Left kidney (tissue), 2 donors: Measurements from ENCODE around the gene ERCC2. TPM values are rescaled to one million over a fixed set of nuclear protein-coding genes. Genes with fewer than 3 reads are reported as not detected.
"Not testable (repeated sequence)": the region's sequence is repeated elsewhere in the genome, so short reads cannot be mapped to it uniquely, and the experiment has no call there.

ENCODE experiments used
- DNase-seq: peaks from one replicate; pipeline ENCODE4 v3.0.0-alpha.2; 2013
- polyA plus RNA-seq: library from polyadenylated mRNA; unstranded; fragments of 120-200 nt; gene quantifications from one replicate; pipeline ENCODE4 v1.2.1, GENCODE V29; 2013; ENCODE audit not compliant: insufficient read length

The ERCC2 gene
- polyA plus RNA-seq, 1 donor: 38.0 TPM

DNA sequence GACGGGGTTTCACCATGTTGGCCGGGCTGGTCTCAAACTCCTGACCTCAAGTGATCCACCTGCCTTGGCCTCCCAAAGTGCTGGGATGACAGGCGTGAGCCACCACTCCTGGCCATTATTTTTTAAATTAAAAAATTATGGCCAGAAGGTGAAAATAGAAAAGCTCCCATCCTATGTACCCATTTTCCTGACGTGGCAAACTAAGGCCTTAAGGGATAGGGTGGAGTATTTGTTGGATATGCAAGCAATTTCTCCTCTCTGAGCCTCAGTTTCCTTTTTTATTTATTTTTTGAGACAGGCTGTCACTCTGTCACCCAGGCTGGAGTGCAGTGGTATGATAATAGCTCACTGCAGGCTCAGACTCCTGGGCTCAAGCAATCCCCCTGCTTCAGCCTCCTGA, 35.5 kb downstream of the ERCC2 start:
- DNase-seq: not testable (repeated sequence)

DNA sequence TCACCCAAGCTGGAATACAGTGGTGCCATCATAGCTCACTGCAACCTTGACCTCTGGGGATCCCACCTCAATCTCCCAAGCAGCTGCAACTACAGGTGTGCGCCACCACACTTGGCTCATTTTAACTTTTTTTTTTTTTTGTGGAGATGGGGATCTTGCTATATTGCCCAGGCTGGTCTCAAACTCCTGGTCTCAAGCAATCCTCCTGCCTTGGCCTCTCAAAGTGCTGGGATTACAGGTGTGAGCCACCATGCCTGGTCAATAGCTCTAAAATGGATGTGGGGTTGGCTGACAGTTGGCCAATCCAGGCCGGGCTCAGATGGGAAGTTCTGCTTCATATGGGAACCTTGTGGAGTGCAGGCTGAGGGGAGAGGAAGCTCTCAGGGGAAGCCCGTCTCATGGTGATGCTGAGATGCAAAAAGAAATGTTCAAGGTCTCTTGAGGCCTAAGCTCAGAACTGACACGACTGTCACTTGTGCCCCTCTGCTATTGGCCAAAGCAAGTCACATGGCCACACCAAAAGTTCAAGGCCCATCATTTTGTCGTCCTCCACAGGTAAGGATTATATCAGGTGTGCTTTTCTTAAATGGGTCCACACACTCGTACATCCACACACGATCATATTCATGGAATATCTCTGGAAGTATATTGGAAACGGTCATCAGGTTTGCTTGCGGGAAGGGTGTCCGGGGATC, 36.6 kb downstream of the ERCC2 start:
- no peak for DNase-seq

DNA sequence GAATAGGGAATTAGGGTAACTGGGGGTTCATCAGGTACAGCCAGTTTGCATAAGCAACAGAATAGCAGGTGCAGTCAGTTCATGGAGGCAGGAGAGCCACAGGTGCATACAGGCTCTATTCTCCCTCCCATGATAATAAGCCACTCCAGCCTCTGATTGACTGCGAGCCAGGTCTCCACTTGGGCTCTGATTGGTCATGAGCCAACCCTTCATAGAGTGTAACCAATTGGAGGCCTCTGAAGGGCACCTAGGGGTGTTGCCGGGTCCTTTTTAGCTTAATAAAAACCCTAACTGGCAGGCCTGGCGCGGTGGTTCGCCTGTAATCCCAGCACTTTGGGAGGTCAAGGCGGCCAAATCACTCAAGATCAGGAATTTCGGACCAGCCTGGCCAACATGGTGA, 39.0 kb downstream of the ERCC2 start:
- no peak for DNase-seq

DNA sequence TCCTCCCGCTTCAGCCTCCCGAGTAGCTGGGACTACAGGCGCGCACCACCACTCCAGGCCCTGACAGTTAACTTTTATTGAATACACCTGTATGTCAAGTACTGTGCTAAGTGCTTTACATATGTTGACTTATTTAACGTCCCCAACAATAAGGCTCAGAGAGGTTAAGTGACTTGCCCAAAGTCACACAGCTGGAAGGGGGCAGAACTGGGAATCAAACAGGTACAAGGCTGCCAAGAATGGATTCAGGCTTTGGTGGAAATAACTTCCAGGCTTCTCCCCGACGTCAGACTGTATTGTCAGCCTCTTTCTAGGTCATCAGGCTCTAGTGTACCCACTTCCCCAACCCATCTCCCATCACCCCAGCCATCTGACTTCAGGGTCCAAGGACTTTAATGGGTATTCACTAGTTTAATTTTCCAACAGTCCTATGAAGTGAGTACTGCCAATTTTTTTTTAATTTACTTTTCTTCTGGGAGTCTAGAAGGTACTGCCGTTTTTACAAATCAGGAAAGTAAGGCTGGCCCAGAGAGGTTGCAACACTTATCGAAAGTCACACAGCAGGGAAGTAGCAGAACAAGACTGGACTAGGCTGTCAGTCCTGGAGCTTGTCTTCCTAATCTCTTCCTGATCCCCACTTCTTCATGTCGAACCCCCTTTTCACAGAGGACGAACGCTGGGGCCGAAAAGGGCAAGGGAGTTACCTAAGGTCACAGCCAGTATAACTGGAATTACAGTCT, 42.8 kb downstream of the ERCC2 start:
- no peak for DNase-seq

DNA sequence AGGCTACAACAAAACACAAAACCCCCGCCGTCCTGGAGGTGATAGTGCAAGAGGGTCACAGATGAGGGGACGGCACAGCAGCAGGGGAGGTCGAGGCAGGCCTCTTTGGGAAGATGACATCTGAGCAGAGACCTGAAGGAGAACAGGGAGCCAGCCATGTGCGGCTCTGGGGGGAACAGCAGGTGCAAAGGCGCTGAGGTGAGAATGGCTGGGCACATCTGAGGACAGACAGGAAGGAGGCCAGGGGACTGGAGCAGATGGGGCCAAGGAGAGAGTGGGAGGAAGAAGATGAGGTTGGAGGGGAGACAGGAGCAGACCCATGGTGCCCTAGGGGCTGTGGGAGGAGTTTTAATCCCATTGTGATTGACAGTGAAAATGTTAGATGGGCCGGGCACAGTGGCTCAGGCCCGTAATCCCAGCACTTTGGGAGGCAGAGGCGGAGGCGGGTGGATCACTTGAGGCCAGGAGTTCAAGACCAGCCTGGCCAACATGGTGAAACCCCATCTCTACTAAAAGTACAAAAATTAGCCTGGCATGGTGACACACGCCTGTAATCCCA, 45.9 kb downstream of the ERCC2 start:
- DNase-seq: no peak

DNA sequence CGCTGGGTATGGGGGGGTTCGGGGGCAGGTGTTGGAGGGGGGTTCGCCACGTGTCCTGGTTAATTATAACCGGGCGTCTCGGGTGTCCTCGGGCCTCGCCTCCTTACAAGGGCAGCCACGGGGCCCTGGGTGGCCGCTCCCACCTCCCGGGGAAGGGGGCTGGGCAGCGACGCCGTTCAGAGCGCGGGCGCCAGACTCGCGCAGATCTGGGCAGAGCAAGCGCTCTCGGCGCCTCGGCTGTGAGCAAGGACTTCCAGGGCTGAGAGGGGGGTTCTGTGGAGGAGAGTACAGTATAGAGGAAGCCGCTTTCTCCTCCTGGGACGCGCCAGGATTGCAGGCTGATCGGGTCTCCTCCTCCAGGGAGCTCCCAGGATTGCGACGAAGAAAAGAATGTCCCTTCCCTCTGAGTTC, 46.7 kb downstream of the ERCC2 start:
- peak; percentile 37 for DNase-seq

DNA sequence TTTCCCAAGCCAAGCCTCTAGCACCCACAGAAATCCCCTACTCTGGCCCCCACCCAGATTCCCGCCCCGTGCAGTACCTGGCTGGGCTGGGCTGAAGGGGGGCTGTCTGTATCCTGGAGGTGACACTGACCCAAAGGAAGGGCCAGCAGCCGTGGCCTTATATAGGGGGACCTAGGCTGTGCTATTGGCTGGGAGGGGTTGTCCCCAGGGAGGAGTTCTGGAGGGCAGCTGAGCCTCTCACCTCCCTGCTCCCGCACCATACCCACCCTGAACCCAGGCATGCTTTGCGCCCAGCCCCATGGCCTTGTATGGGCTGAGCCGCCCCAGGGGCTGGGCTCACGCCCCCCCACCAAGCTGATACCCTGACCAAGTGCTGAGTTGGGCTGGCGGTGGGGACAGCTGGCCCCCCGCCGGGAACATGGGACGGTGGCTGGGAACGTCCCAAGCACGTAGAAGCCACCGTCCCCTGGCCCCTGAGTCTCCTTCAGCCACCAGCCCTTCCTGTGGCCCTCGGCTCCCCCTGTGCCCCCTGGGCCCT, 47.6 kb downstream of the ERCC2 start, which contains the start of gene CKM:
CKM (minus strand) TSS at position 132 of the 538 bp plus-strand sequence. CDS start 3,162 bp downstream, outside the sequence.
- no peak for DNase-seq

DNA sequence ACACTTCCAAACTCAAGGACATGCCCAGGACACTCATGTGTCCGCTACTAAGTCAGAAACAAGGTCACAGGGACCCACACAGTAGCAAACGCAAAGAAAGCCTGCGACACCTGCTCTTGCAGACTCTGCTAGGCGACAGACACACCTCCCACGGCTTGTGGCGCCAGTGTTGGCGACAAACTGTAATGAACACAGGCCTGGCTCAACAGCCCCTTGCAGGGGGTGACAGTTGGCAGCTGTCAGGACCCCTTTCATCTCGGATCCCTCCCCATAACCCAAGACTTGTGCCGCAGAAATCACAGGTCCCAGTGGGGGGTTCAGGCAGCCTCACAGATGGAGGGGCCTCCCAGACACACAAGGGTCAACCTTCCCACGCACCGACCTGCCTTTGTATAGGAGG, 48.1 kb downstream of the ERCC2 start:
- DNase-seq: no peak

DNA sequence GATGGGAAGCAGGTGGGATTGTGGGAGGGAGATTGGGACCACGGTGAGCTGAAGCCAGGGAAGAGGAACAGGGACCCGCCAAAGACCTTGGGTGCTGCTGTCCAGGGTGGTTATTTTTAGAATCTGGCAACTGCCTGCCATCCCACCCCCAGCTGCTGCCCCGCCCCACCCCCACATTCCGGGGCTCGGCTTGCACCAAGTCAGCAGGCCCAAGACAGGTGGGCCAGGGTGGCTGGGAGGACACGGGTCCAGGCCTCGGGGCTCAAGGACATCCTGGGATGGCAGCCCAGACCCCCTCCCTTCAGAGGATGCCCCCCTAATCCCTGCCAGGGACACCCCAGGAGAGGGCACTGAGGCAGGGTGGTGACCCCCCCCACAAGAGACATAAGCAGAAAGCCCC, 48.5 kb downstream of the ERCC2 start:
- DNase-seq: no peak

DNA sequence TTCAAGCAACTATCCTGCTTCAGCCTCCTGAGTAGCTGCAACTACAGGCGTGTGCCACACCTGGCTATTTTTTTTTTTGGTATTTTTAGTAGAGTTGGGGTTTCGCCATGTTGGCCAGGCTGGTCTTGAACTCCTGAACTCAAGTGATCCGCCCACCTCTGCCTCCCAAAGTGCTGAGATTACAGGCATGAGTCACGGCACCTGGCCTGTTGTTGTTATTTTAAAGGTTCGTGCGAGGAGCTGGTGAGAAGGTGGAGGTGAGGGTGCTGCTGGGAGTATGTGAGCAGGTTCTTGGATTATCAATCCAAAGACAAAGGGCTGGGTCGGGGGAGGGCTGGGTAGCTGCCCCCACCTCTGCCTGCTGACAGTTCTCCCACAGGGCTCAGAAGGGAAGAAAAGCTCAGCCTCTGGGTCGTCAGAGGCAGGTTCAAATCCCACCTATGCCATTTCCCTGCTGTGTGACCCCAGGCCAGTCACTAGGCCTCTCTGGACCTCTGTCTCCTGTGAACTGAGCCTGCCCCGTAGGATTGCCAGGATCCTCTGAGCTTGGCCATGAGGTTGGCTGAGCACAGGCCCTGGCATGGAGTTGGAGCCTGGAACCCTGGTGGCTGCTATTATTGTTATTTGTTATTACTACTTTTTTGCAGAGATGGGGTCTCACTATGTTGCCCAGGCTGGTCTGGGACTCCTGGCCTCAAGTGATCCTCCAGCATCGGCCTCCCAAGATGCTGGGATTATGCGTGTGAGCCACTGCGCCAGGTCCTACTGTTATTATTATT, 49.2 kb downstream of the ERCC2 start:
- DNase-seq: no peak

DNA sequence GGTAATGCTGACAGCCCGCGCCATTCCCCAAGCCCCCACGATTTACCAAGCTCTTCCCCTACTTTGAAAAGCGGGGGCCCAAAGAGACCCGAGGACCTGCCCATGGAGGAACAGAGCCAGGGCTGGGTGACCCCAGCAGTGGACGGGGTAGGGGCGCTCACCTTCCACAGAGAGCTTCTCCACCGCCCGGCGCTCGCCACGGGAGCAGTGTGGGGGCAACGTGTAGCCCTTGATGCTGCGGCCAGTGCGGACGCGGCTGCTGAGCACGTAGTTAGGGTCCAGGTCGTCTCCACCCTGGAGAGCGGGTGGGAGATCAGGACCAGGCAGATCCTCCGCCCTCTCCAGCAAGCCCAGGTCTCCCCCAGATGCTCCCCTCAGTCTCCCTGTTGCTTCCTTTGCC, 55.1 kb downstream of the ERCC2 start:
- DNase-seq: no peak

DNA sequence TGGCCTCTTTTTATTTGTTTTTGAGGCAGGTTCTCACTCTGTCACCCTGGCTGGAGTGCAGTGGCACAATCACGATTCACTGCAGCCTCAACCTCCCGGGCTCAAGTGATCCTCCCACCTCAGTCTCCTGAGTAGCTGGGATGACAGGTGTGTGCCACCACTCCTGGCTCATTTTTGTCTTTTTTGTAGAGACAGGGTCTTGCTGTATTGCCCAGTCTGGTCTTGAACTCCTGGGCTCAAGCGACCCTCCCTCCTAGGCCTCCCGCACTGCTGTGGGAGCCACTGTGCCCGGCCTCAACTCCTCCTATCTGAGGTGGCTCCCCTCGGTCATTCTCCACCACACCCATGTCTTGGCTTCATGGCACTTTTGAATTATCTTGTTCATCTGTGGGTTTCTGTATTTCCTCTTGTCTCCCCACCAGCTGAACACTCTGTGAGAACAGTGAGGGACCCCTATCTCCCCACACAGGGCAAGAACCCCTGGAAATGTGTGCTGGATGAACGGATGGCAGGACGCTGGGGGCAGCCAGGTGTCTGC, 55.6 kb downstream of the ERCC2 start:
- no peak for DNase-seq

DNA sequence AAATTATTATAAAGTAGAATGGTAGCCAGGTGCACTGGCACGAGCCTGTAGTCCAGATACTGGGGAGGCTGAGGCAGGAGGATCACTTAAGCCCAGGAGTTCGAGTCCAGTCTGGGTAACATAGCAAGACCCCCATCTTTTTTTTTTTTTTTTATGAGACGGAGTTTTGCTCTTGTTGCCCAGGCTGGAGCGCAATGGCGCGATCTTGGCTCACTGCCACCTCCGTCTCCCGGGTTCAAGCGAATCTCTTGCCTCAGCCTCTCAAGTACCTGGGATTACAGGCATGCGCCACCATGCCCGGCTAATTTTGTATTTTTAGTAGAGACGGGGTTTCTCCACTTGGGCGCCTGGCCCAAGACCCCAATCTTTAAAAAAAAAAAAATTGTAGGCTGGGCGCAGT, 58.1 kb downstream of the ERCC2 start:
- not testable (repeated sequence) for DNase-seq

DNA sequence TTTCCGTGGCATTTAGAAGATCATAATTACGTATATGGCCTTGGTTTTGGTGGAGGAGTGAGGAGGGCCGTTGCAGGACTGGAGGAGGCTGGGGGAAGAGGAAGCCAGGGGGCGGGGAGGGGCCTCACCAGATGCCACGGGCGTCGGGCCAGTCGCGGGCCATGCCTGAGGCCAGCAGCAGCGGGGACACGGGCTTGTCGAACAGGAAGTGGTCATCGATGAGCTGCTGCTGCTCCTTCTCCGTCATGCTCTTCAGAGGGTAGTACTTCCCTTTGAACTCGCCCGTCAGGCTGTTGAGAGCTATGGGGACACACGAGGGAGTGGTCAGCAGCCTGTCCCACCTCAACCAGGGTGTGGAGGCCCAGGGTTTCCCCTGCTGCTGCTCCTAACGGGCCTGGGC, 58.8 kb downstream of the ERCC2 start:
- DNase-seq: no peak

DNA sequence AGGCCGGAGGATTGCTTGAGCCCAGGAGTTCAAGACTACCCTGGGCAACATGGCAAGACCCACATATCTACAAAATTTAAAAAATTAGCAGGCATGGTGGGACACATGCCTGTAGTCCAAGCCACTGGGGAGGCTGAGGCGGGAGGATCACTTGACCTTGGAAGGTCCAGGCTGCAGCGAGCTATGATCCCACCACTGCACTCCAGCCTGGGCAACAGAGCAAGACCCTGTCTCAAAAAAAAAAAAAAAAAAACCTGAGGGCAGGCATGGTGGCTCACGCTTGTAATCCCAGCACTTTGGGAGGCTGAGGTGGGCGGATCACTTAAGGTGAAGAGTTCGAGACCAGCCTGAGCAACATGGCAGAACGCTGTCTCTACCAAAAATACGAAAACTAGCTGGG, 61.1 kb downstream of the ERCC2 start:
- DNase-seq: not testable (repeated sequence)

DNA sequence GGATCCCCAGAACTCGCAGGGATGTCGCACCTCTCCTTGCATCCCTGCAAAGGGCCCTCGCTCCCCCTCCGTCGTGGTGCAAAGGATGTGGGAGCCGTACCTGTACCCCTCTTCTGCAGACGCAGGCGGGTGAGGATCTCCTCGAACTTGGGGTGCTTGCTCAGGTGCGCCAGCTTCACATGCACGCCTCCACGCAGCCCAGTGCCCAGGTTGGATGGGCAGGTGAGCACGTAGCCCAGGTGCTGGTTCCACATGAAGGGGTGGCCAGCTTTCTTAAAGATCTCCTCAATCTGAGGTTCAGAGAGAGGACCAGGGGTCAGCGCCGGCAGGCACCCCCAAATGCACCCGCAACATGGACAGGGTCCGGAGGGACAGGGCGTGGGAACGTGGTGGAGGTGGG, 63.0 kb downstream of the ERCC2 start:
- no peak for DNase-seq

DNA sequence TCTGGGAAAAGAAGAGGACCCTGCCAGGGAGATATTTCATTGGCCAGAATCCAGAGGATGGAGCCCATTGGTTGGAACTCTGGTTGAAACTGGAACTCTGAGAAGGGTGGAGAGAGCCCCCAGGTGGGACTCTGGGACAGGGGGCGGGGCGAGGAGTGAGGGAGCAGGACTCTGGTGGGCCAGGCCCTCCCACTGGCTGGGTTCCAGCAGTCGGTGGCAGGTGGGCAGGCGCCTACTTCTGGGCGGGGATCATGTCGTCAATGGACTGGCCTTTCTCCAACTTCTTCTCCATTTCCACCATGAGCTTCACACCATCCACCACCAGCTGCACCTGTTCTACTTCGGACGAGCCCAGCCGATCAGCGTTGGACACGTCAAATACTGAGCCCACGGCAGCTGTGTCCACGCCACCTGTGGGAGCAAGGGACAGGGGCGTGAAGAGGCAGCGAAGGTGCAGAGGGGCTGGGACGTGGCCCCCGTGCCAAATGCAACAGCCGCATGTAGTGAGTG, 63.8 kb downstream of the ERCC2 start:
- no peak for DNase-seq

DNA sequence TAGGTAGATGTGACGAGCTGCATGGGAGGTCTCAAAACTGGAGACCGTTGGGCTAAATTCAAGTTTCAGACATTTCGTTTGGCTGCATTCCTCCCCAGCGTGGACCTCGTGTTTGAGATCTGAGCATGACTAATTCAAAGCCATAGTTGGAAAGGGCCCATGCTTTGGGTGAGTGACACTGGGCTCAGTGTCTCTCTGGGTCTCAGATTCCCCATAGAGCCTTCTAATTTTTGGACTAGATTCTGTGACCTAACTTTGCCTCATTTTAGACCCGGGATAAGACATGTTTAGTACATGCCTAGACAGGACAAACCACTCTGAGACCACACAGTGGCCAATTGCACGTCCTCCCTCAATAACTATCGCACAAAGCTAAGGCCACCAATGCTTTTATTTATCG, 64.3 kb downstream of the ERCC2 start:
- no peak for DNase-seq

DNA sequence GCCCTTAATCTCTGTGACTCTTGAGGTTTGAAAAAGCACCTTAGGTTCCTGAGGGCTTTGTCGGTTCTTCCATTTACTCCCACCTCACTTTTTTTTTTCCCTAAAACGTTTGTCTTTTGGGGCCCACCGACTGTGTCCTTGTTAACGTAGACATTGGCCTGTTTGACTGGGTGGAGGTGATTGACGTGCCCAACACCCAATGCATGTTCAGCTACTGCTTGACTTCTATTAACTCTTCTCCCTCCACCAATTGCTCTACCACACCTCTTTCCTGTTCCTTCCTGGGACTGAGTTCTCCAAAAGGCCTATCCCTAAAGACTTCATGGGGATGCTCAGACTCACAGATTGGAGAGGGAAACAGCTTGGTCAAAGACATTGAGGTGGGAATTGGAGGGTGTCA, 65.0 kb downstream of the ERCC2 start:
- no peak for DNase-seq

DNA sequence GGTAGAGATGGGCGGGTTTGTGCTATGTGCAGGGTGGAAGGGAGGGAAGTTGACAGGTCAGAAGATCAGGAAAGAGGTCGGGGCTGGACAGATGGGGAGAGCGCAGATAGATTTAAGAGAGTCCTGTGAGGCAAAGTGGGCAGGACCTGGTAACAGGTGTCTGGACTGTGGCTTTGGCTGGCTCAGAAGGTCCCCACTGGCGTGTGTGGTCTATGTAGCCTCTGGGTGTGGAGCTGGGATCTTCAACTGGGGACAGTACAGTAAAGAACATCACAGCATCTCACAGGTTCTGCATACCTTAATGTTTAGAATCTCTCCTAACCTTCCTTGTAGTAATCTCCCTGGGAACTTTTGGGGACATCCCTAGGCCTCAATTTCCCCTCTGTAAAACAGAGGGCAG, 65.4 kb downstream of the ERCC2 start:
- no peak for DNase-seq

DNA sequence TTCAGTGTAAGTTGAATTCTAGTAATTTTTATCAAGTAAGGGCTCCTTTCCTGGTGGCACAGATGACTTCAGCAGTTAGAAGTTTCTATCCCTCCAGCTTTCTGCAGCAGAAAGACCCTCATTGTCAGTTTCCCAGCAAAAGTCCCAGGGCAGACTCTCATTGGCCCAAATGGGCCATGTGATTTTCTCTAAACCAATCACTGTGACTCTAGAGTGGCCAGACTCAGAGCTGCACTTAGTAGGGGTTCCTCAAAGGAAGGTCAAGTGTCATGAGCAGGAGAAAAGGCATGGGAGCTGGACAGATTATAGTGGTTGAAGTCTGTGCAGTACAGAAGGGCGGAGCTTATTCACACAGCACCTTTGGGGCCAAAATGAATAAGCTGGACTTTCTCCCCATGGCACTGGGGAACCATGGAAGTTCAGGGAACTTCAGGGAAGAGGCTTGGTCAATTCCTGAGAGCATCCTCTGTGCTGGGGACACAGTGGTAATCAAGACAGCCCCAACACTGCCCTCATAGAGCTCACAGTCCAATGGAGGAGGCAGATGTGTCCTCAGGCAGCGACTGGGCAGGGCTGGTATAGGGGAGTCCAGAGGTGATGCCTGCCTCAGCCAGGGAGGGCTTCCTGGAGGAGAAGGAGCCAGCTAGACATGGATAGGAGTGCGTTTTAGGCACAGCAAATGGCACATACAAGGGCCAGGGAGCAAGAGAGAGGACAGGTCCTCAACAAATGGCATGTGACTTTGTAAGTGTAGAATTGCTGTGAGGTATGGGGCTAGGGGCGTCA, 66.0 kb downstream of the ERCC2 start:
- no peak for DNase-seq
